Measurements from ENCODE around the gene GCN1. TPM values are rescaled to one million over a fixed set of nuclear protein-coding genes. Genes with fewer than 3 reads are reported as not detected.
"Not testable (repeated sequence)": the region's sequence is repeated elsewhere in the genome, so short reads cannot be mapped to it uniquely, and the experiment has no call there.

GCN1 gene
- total and polyA plus RNA-seq, 2 of the 8 experiments (the other 6 are each of a cell fraction or from before 2014, with no cell fraction given) = 61.4 to 133 TPM

- H3K9me3 ChIP-seq (ENCODE audit: insufficient read depth in 2 of 2, low read depth in 1 of 2, low read length in 1 of 2); CTCF ChIA-PET (ENCODE audit: partially characterized antibody); H3K4ac ChIP-seq (replicated peaks; ENCODE audit: insufficient read length, low read depth, low read length); H3K23me2 ChIP-seq (ENCODE audit: low read depth, low read length); DNase-seq (ENCODE audit: low read depth in 1 of 2, low spot score in 2 of 2); H3K27me3 ChIP-seq (replicated peaks in 1 of 4; ENCODE audit: control insufficient read depth in 3 of 4, extremely low read depth in 1 of 4, insufficient read depth in 3 of 4, low read length in 3 of 4); H2AK5ac ChIP-seq (ENCODE audit: low read depth, low read length); H3K27ac ChIP-seq (ENCODE audit: low read depth, low read length); H2AFZ ChIP-seq (ENCODE audit: low read length); H3K23ac ChIP-seq (ENCODE audit: insufficient read length); H3K14ac ChIP-seq (ENCODE audit: insufficient read length); H4K5ac ChIP-seq (ENCODE audit: insufficient read length, low read depth, low read length); H2BK120ac ChIP-seq (replicated peaks; ENCODE audit: low read depth, low read length); H2BK15ac ChIP-seq (ENCODE audit: low read length); H2BK20ac ChIP-seq (ENCODE audit: low read length); H3K56ac ChIP-seq (replicated peaks; ENCODE audit: insufficient read length, low read depth, low read length); H3K18ac ChIP-seq (ENCODE audit: extremely low read depth, low read length); H4K20me1 ChIP-seq (replicated peaks in 1 of 2; ENCODE audit: control insufficient read depth in 1 of 2, insufficient read depth in 2 of 2, low read length in 2 of 2); FAIRE-seq; H2BK5ac ChIP-seq (ENCODE audit: low read depth, low read length); H3K4me1 ChIP-seq (replicated peaks in 1 of 4; ENCODE audit: control insufficient read depth in 3 of 4, insufficient read depth in 4 of 4, low read length in 3 of 4); H2BK12ac ChIP-seq (ENCODE audit: low read depth, low read length); H3K79me1 ChIP-seq (ENCODE audit: low read depth, low read length); H4K91ac ChIP-seq (replicated peaks; ENCODE audit: insufficient read length, low read length): not testable (repeated sequence)
- POLR2A ChIA-PET (ENCODE audit: partially characterized antibody) = interaction anchor here (0.6 to 88.3 kb wide), 8 partner anchors 8 to 1261 kb away, joined by 3 to 4270 read pairs (median 150); partner anchors contain the start of genes PXN, RAB35, RNU4-1 and RNU4-2
- Histone ChIP-seq H3K36me3 (ENCODE audit: control insufficient read depth in 2 of 4, insufficient read depth in 4 of 4, low read length in 3 of 4) (peaks cover 19 to 50% (median 41%) of the 10 kb centered on the region in 4 experiments), H3K4me2 (ENCODE audit: insufficient read depth in 1 of 2, low read depth in 2 of 2, low read length in 2 of 2) (peak overlapping the region; percentile 74 to 76), H3K4me3 (ENCODE audit: extremely low read depth in 1 of 4, insufficient read depth in 2 of 4, low read depth in 3 of 4, low read length in 4 of 4) (peak overlapping the region; percentile 86 to 96 (median 88); a peak in 5 of 8 replicates), H4K8ac (ENCODE audit: extremely low read depth, insufficient read depth, low read length) (0 out of 2 replicates have a peak overlapping the region, but pooled peaks have one; percentile 57), H3K79me2 (ENCODE audit: control insufficient read depth in 1 of 2, insufficient read depth in 2 of 2, low read length in 2 of 2) (peaks cover 16 to 51% of the 10 kb centered on the region in 2 experiments), H3K9ac (replicated peaks in 1 of 4; ENCODE audit: extremely low read depth in 1 of 4, low read depth in 3 of 4, low read length in 3 of 4) (peak overlapping the region in 1 of 4 experiments; percentile 9; a peak in 2 of 7 replicates)
- WGBS, 2 experiments (ENCODE audit: extremely low coverage in 1 of 2, insufficient coverage in 1 of 2, insufficient read length in 1 of 2, insufficient replicate concordance in 2 of 2, low coverage in 1 of 2, low lambda C conversion rate in 2 of 2, missing lambda C conversion rate in 1 of 2) = 95% methylated on average over 8 of the region's 8 CpGs; no CpG with 5 or more reads in 1 of the 2 experiments
Measured at GRCh38 chr12:120193286-120193685, 1.2 kb downstream of the GCN1 start.

All from H1 (cell line).